ENCODE data around the gene FILIP1.

Gene FILIP1

DNA sequence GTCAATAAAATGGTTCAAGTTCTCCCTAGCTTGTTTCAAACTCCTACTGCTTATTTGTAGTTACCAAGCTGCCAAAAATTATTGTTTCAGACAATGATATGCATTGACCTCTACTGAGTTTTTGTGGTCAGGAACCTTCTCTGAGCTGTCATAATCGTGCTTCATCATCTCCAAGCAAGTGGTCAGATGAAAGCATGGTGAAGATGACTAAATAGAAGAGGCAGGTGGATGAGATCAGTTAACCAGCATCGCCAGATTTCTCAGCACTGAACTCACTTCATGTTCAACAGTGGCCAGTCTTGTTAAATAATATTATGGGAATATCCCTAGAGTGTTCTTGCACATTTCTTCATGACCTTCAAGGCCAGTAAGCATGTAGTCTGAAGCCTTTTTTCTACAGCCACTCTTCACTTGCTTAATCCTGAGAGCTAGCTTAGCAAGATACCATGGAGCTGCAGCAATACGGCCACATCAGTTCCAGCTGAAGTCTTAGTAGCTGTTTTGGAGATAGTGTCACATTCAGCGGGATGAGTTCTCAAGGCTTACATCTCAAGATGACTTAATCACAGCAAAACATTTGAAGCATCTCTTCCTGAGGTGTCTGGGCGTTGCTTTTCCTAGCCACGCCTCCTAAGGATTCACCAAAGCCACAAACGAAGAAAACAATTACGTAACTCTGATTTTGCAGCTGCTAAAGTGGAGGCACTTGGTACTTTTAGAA, 107.4 kb downstream of the FILIP1 start:
- DNase-seq: no peak

DNA sequence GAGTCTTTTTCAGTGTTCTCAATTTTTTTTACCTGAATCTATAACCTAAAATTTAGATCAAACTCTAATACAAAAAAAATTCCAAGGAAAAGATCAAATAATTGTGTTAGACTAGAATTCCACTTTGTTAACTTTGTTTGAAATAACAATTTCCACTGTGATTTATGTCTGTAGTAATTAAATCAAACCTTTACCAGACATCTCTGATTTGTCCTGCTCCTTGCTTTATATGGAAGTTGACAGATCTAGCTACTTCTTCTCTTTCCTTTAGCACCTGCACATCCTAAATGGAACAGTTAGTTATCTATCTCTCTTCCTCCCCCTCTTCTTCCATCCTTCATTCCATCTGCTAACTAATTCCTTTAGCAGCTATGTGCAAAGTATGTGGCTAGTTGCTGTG, 109.5 kb downstream of the FILIP1 start:
- no peak for DNase-seq

DNA sequence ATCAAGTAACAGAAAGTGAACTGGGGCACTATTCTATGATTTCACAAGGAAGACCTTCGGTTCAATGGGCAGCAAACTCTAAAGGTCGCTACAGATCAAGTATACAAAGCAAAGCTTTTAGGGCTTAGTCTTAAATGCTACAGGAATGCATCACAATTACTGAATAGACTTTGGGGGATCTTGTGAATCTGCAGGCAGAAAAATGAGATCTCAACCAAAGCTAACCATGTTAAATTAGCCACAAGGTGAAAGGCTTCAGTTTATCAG, 111.0 kb downstream of the FILIP1 start:
- no peak for DNase-seq

DNA sequence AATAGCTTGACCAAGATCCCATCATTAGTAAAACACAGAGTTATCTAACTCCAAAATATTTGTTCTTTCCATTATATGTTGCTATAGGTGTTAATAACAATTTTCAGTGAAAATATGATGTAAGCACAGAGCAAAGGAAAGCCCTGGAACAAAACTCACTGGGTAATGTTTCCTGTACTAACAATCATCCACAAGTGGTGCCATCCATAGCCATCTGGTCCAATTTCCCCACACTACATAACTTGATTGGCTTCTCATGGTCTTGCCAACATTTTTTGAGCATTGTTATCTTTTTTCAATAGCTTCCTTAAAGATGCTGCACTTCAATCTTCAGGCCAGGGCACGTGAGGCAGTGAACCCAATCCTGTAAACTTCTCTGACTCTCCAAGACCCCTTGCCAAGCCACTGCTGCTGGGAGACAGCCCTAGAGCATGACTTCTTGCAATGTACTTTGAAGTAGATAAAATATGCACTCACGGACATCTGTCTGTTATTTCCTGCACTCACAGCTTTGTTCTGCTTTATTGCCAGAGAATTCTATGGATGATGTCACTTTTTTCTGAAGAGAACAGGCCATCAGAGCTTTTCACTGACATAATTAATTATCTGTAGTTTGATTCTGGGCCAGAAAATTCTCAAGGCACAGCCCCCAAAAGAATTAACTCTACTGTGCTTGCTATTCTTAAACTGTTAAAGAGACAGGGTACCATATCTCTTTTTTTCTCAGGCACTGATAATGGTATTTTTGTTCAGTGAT, 111.5 kb downstream of the FILIP1 start:
- no peak for DNase-seq

DNA sequence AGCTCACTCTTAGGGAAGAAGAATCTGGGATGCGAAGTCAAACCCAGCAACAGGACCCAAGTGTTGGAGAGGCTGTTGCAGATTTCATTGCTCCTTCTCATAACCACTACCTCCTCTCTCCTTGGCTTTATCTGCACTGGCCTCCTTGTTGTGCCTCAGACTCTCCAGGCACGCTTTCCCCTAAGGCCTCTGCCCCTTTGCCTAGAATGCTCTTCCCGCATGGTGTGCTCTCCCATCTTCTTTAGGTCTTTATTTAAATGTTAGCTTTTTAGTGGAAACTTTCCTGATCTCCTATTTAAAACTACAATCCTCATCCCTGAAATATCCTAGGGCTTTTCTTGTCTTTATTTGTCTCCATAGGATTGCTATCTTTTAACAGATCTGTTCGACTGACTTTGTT, 114.1 kb downstream of the FILIP1 start:
- no peak for DNase-seq

DNA sequence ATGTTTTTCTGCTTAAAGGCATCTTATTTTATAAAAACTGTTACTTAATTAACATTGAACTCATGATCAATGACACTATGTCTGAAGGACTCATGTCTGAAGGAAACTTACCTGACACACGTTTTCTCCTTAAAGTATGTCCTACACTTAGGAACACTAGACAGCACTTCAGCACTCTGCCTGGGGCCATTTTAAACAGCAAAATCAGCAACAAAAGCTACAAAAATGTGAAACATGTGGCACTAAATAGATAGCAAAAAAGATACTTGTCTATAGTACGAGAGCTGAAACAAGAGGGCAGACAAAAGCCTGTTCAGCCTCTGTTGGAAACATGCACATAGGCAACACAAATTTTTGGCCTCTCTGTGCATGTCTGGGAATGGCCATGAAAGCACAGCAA, 115.5 kb downstream of the FILIP1 start:
- no peak for DNase-seq

DNA sequence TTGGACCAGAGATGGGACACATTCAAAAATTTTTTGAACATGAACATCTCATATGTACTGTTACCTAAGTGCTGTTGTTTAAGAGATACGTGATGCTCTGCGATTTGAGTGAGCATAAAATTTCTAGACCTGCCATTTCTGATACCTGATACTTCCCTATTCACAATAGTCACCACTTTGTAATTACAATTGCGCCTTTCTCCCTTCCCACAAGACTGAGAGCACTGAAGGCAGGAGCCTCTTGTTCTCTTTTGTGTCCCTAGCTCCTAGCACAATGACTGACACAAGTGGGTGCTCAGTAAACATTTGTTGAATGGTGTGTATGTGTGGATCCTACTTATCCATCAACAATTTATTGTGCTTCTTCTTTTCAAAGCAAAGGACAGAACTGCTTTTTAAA, 116.2 kb downstream of the FILIP1 start:
- no peak for DNase-seq

DNA sequence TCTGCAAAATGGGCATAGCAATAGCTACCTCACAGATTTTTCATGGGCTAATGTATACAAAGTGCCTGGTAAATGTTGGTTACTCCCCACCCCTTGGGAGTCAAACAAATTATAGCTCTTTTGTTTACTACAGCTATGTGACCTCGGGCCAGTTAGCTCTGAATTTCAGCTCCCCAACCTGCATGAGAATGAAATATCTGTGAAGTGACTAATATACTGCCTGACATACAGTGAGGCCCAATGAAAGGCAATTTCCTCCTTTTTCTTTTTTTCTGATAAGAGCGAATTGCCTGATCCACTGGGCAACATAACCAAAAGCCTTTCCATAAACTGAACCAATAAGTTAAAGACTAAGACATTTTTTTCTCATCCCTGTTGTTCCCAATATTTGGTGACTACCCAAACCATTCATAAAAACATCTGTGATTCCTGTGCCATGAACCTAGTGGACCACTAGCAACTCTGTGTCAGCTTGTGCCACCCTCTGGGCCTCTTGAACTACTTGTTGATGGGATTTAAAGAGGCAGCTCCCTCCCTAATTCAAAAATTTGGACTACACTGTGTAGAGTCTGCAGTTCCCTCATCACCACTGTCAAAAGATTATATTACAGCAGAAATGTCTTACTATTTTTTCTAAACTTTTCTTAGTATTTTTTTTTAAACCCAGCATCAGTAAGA, 117.1 kb downstream of the FILIP1 start:
- DNase-seq: no peak

DNA sequence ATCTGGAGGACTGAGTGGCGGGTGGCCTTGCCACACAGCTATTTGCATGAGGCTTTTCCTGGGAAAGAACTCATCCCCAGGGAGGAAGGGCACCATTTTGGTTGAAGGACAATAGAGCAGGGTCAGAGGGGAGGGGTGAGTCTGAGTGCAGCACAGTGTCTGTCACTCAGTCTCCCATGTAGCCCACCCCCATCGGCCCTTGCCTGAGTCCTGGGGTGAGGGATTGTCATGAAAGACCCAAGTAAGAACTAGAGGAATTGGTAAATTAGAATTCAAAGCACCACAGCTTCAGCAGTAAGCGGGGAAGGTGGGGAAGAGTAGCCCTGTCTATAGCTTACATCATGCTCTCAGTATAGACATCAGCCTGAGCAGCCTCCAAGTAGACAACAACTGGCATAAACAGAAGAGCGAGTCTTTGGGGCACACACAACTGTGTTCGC, 118.6 kb downstream of the FILIP1 start:
- no peak for DNase-seq

DNA sequence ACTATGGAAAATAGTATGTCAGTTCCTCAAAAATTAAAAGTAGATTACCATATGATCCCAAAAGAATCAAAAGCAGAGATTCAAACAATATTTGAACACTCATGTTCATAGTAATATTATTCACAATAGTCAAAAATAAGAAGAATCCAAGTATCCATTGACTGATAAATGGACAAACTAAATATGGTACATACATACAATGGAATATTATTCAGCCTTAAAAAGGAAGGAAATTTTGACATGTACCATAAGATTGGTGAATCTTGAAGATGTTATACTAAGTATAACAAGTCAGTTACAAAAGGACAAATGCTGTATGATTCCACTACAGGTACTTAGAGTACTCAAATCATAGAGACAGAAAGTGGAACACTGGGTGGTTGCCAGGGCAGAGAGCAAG, 120.7 kb downstream of the FILIP1 start:
- no peak for DNase-seq

DNA sequence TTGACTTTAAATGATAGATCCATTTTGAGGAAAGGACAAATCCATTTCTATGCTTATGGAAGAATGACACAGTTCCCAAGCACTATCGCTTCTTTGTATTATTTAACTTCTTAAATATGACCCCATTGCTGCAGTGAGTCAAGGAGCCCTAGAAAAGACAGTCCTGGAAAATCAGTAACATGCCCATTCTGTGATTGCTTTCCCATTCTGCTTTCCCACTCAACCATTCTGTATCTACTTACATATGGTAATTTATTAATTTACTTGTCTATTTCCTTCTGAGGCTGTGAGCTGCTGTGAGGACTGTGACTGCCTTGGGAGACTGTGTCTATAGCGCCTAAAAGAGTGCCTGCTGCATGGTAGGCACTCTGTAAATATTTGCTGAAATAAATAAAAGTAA, 123.6 kb downstream of the FILIP1 start:
- DNase-seq: no peak

DNA sequence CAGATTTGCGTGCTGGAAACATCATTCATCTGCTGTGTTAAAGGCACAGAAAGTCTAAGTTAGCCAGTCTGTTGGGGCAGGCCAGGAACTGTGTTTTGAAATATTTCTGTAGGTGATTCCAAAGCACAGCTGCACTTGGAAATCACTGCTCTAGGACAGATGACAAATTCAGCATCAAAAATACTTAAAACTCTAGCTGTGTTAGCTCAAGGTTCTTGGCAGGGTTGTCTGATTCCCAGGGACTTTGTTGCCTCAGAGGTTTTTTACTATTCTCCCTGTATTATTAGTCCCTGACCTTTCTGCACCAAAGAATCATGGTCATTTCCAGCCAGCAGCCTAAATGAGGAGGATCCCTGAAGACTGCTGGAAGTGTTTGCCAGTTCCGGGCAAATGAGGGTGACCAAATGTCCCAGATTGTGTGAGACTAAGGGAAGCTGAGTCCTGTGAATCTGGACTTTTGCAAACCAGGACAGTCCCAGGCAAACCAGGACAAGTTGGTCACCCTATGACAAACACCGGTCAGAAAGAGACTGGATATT, 124.7 kb downstream of the FILIP1 start:
- peak in 2 of 58 donors; percentile 1 to 6 for DNase-seq

DNA sequence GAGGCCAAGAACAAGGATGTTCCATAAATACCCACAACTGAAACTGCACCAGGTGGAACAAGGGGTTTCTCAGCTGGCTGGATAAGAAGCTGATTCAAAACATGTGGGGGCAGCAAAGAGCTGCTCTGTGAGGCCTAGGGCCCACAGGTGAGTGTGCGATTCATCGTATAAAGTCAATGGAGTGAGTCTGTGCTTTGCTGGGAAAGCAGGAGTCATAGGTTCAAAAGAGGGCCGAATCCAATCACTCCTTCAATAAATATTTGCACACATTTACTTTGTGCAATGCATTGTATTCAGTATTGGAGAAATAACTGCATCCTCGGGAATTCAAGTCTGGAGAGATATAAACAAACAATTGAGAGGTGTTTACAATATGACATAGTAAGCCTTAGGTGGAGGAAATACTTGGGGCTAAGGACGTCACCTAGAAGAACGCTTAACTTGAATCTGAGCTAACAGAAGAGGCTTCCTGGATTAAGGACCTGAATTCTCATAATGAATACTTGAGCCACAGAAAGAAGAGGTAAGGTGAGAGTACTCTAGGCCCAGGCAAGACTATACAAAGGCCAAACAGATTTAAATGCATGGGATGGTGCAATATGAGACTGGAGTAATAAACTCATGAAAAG, 125.3 kb downstream of the FILIP1 start:
- no peak for DNase-seq

DNA sequence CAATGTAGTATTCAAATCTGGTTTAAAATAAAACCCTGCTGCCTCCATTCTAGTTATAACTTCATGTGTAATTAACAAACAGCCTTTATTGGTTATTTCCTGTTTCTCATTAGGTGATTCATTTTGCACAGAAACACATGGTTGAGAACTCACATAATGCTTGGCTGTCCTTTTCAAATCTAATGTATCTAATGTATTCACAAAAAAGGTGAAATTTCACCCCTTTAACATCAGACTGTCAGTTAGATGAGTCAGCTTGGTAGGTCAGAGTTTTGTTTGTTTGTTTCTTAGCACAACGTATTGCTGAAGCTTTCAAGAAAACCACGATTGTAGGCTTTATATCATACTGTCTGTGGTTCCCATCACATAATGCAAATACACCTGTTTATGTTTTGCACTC, 130.3 kb downstream of the FILIP1 start:
- DNase-seq: no peak

DNA sequence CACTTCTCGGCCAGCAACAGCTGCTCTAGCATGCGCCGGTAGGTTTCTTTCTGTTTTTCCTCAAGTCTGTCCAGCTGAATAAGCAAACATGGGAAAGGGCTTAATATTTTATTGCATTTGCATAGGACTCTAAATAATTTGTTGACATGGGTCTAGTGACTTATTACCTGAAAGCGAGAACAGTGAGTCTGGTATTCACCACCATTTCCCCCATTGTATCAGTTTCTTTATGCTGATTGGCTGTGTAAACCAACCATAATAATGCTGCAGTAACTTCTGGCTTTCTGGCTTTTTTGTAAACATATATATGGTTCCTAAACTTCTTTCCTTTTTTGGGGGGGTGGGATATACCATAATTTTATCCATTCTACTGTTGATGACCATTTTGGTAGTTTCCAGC, 140.0 kb downstream of the FILIP1 start:
- no peak for DNase-seq

DNA sequence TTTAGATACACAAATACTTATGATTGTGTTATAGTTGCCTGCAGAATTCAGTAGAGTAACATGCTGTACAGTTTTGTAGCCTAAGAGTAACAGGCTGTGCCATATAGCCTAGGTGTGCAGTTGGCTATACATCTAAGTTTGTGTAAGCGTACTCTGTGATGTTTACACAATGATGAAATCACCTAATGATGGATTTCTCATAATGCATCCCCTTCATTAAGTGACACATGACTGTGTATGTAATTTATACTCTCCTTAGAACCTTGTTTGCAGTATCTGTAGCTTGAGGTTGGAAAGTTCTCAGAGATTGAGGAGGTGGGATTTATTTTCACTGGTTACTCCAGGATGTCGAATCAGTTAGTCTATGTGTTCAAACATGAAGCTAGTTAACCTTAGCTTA, 142.0 kb downstream of the FILIP1 start:
- DNase-seq: no peak

DNA sequence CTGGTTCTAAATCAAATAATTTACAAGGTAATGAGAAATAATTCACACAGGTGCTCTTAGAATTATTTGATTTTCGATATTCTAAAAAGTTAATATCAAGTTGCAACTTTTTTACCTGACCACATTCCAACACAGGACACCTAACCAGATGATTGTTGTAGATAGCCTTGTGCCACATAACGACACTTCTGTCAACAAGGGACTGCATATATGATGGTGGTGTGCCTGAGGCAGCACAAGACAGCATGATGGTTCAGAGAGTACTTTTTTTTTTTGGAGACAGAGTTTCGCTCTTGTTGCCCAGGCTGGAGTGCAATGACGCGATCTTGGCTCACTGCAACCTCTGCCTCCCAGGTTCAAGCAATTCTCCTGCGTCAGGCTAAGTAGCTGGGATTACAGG, 142.8 kb downstream of the FILIP1 start:
- no peak for DNase-seq

DNA sequence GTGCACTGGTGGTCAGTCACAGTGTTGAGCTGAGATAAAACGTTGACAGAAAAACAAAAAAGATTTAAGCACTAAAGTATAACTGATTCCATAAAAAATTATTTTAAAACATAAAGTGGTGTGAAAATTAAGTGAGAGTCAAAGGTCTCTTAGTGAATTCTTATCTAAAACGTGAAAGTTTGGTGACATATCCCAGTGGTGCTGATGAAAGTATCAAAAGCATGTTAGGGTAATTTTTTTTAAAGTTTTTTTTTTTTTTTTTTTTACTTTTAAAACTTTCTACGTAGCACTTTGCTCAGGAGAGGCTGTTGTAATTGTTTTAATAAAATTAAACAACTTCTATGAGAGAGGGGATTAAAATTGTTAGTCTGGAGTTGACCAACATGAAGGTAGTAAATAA, 143.4 kb downstream of the FILIP1 start:
- DNase-seq: no peak

DNA sequence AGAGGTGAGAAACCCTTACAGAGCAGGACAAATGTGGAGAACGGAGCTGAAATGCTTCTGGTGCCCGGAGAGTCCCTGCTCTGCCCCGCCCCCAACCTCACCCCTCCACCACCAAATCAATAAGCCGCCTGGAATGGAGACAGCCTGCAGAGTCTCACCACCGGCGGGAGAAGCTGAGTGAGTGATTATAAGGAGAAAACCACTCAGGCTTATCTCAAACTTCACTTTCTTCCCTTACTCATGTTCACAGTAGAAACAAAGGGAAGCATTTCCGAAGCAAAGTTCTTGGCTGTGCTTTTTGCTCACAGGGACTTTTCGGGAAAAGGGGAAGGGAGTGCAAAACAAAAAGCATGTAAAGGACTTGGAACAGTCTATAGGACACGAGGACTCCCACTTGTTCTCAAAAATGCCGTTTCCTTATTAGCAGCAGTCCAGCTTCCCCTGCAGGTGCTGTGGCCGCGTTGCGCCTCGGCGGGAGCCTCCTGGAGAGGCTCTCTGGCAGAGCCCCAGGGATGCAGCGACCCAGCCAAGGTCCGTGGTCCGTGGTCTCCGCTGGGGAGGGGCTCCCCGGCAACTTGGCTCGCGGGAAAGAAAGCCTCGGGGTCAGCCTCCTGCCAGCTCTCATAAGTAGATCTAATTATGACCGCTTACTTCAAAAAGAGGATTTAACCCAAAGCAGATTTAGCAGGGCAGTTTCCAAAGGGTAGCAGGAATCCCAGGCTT, 144.2 kb downstream of the FILIP1 start:
- peak in 1 of 58 donors; percentile 6 for DNase-seq

DNA sequence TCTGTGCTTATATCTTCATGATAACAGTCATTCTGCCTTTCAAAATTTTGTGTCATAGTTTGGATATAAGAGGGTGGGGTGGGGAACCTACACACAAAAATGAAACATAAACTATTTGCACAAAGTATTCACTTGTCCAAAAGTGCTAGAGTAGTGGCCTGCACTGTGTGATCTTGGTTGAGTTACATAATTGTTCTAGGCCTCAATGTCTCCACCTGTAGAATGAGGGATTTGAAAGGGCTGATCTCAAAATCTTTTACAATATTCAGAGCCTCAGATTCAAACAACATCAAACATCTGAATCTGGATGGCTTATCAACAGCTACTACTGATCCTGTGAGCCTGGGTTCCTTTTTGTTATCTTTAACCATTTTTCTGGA, 144.7 kb downstream of the FILIP1 start:
- DNase-seq: no peak

DNA sequence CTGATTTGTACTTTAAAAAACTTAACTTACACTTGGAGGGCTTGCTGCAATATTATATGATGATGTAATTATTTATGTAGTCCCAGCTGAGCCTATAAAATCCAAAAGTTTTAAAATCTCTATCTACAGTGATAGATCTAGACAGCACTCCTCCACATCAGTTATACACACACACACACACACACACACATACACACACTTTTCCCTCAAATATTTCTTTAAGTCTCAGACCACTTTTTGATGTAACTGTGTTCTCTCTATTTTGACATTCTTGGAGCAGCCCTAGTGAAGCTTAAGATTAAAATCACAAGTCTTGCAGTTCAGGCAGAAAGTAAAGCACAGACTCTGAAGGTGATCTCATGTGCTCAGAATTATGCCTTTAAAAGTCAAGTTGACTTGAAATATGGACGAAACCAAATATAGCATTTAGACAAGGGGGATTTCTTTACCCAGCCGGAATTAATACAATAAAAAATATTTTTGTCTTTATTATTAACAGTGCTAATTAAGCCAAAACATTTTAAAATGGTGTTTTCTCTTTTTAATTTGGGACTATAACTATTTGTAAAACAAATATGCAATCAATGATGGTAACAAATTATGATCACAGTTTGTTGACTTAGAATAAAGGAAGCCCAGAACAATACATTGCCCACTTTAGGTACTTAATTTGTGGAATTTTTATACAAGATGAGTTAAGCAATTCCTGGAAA, 145.5 kb downstream of the FILIP1 start:
- no peak for DNase-seq

All from anterior cingulate cortex (tissue), 58 donors.